ENCODE results near the gene CRELD1. TPM values are rescaled to one million over a fixed set of nuclear protein-coding genes. Genes with fewer than 3 reads are reported as not detected.

CRELD1 gene
- total RNA-seq, 1 experiment from 2014 or later, result 13.2 TPM

GRCh38 chr3:9976721-9977709, 43.4 kb downstream of the CRELD1 start:
- Histone ChIP-seq H3K4me3 (ENCODE audit: low read depth, low read length, poor library complexity, severe bottlenecking) (no peak overlapping the region), H3K36me3 (ENCODE audit: insufficient read depth, low read length, poor library complexity, severe bottlenecking) (peaks cover 18% of the 10 kb centered on the region), H3K27ac (ENCODE audit: low read depth, low read length, poor library complexity, severe bottlenecking) (peak overlapping the region; percentile 71), H3K4me1 (ENCODE audit: insufficient read depth, low read length, poor library complexity, severe bottlenecking) (peaks cover 13% of the 10 kb centered on the region), H3K27me3 (replicated peaks; ENCODE audit: insufficient read depth, low read depth, low read length, poor library complexity) (no peaks in the 10 kb centered on the region), H3K9me3 (ENCODE audit: low read depth, low read length, poor library complexity, severe bottlenecking) (no peaks in the 10 kb centered on the region)
- intact Hi-C loops (cut with micrococcal nuclease; ENCODE audit: unreplicated experiment), result no loop called here
- TSS peak; percentile 55 for BruUV-seq (replicated peaks)
- CTCF ChIA-PET, result interaction anchor here (1.2 kb wide), 2 partner anchors 30 to 44 kb away, joined by 3 to 5 read pairs; no protein-coding TSS in a partner anchor
- POLR2A ChIA-PET (ENCODE audit: low non-redundant PET), result no interaction called here
- TF ChIP-seq EZH2 (IDR thresholded peaks at IDR 0.05; ENCODE audit: borderline replicate concordance, low read depth, low read length, poor library complexity, severe bottlenecking) (no peak), CTCF (conservative IDR thresholded peaks at IDR 0.05; ENCODE audit: low read depth, low read length) (no peak)
- DNase-seq (ENCODE audit: low spot score), result peak; percentile 88

- intact Hi-C loops (cut with micrococcal nuclease; ENCODE audit: unreplicated experiment), result no loop called here
- POLR2A ChIA-PET (ENCODE audit: low non-redundant PET), result interaction anchor here (0.6 kb wide), 1 partner anchor 338 kb away, joined by 5 read pairs; no protein-coding TSS in a partner anchor
Measured at GRCh38 chr3:9978710-9979305, 45.2 kb downstream of the CRELD1 start.

GRCh38 chr3:9980251-9980650, 46.6 kb downstream of the CRELD1 start:
- no peak overlapping the region for H3K27ac ChIP-seq (ENCODE audit: low read depth, low read length, poor library complexity, severe bottlenecking)
- intact Hi-C loops (cut with micrococcal nuclease; ENCODE audit: unreplicated experiment), result no loop called here
- ChIA-PET CTCF (no interaction called here), POLR2A (ENCODE audit: low non-redundant PET) (no interaction called here)
- H3K4me1 ChIP-seq (ENCODE audit: insufficient read depth, low read length, poor library complexity, severe bottlenecking), result peaks cover 15% of the 10 kb centered on the region
- H3K9me3 ChIP-seq (ENCODE audit: low read depth, low read length, poor library complexity, severe bottlenecking), result no peaks in the 10 kb centered on the region
- TF ChIP-seq EZH2 (IDR thresholded peaks at IDR 0.05; ENCODE audit: borderline replicate concordance, low read depth, low read length, poor library complexity, severe bottlenecking) (no peak), CTCF (conservative IDR thresholded peaks at IDR 0.05; ENCODE audit: low read depth, low read length) (no peak)
- BruUV-seq (replicated peaks), result no TSS peak
- DNase-seq (ENCODE audit: low spot score), result no peak
- peaks cover under 1% of the 10 kb centered on the region for H3K36me3 ChIP-seq (ENCODE audit: insufficient read depth, low read length, poor library complexity, severe bottlenecking)
- no peak overlapping the region for H3K4me3 ChIP-seq (ENCODE audit: low read depth, low read length, poor library complexity, severe bottlenecking)
- no peaks in the 10 kb centered on the region for H3K27me3 ChIP-seq (replicated peaks; ENCODE audit: insufficient read depth, low read depth, low read length, poor library complexity)

More at GRCh38 chr3:9978710-9979305, 45.2 kb downstream of the CRELD1 start:
- Histone ChIP-seq H3K27ac (ENCODE audit: low read depth, low read length, poor library complexity, severe bottlenecking) (no peak overlapping the region), H3K36me3 (ENCODE audit: insufficient read depth, low read length, poor library complexity, severe bottlenecking) (peaks cover 6% of the 10 kb centered on the region), H3K9me3 (ENCODE audit: low read depth, low read length, poor library complexity, severe bottlenecking) (no peaks in the 10 kb centered on the region), H3K27me3 (replicated peaks; ENCODE audit: insufficient read depth, low read depth, low read length, poor library complexity) (no peaks in the 10 kb centered on the region), H3K4me3 (ENCODE audit: low read depth, low read length, poor library complexity, severe bottlenecking) (no peak overlapping the region), H3K4me1 (ENCODE audit: insufficient read depth, low read length, poor library complexity, severe bottlenecking) (peaks cover 13% of the 10 kb centered on the region)
- DNase-seq (ENCODE audit: low spot score), result no peak
- TF ChIP-seq CTCF (conservative IDR thresholded peaks at IDR 0.05; ENCODE audit: low read depth, low read length) (no peak), EZH2 (IDR thresholded peaks at IDR 0.05; ENCODE audit: borderline replicate concordance, low read depth, low read length, poor library complexity, severe bottlenecking) (no peak)
- CTCF ChIA-PET, result no interaction called here
- no TSS peak for BruUV-seq (replicated peaks)

All from A673 (cell line).